Psoas muscle (tissue), 8 donors: ENCODE measurements around the gene DCN. TPM values are rescaled to one million over a fixed set of nuclear protein-coding genes. Genes with fewer than 3 reads are reported as not detected.

Experiments
- ATAC-seq, 4 donors: fragments of 200-7000 bp; cut with Tn5 transposase; one replicate each; pipeline ENCODE4 v1.9.1; 2020; ENCODE audit warnings: moderate library complexity in 3 of 4, mild to moderate bottlenecking in 2 of 4
- DNase-seq, 2 donors: peaks; one replicate each; pipeline ENCODE4 v3.0.0-alpha.2; 2020
- H3K27ac ChIP-seq: fragments of 200-600 bp; one replicate; pipeline ENCODE4 v1.8.0; 2022
- H3K27me3 ChIP-seq, 3 donors: fragments of 200-600 bp in 1 of 3; one replicate each; pipeline versions ENCODE4 v1.6.1 to v1.8.0; 2013 to 2022; ENCODE audit warnings: low read length in 2 of 3, mild to moderate bottlenecking in 2 of 3, moderate library complexity in 1 of 3; ENCODE audit not compliant: insufficient read depth in 3 of 3
- H3K36me3 ChIP-seq, 2 donors: fragments of 200-600 bp in 1 of 2; one replicate each; pipeline versions ENCODE4 v1.6.1 to v1.8.0; 2013 to 2022; ENCODE audit warnings: low read depth in 1 of 2, mild to moderate bottlenecking in 1 of 2, moderate library complexity in 1 of 2; ENCODE audit not compliant: insufficient read depth in 1 of 2
- H3K4me1 ChIP-seq: fragments of 200-600 bp; one replicate; pipeline ENCODE4 v1.8.0; 2022
- H3K4me3 ChIP-seq: fragments of 200-600 bp; one replicate; pipeline ENCODE4 v1.8.0; 2022; ENCODE audit warnings: mild to moderate bottlenecking
- H3K9me3 ChIP-seq: fragments of 200-600 bp; one replicate; pipeline ENCODE4 v1.8.0; 2022
- CTCF ChIP-seq: fragments of 200-600 bp; IDR thresholded peaks from one replicate; pipeline ENCODE4 v1.8.0; 2022; ENCODE audit warnings: antibody characterized with exemption
- WGBS, 3 donors: extraction: QIAGEN DNeasy Blood & Tissue Kit; methylation state at CpG; one replicate each; pipeline versions ENCODE4 v1.1.6 to v1.1.7; 2013; 5-methylcytosine and 5-hydroxymethylcytosine counted together
- intact Hi-C, 2 donors: fragments of 100-400 bp; cut with DNase I; formaldehyde crosslinking; loops; one replicate each; pipeline versions ENCODE4 v1.11.0 to v1.14.2; 2022
- polyA plus RNA-seq, 3 donors: library from polyadenylated mRNA; stranded (reverse); fragments of 200-250 nt; gene quantifications; one replicate each; pipeline ENCODE4 v1.2.3, GENCODE V29; 2013
- total RNA-seq, 4 donors: library from RNA; stranded (reverse); fragmentation: NEBNext Ultra II Directional in 2 of 4; extraction: Animal tissue kit (Norgen Biotek cat#: 25700) in 2 of 4; gene quantifications; one replicate each; pipeline versions ENCODE4 v1.2.1 to v1.2.4, GENCODE V29; 2021 to 2023
- donor health status: healthy with polysubstance abuse.
- donor health status: DM: no; HTN: no; CAD: no; lungs with moderate emphysema.
- donor health status: Bipolar disorder and iron deficiency.
- donor health status: healthy.
- donor health status: DM: yes; HTN: yes; CAD: no.
- donor health status: DM: no; HTN: no; CAD: no.
- donor health status: DM: no; HTN: no; CAD: no.
- donor health status: DM: yes; HTN: yes; CAD: no.

DCN gene
- total and polyA plus RNA-seq, 7 donors: 219 to 361 (median 227) TPM

GRCh38 chr12:91185421-91185820 is 2.8 kb upstream of the DCN start:
- 68 to 93% (median 87%) methylated on average over 1 of the region's 1 CpG for WGBS, 3 donors
- intact Hi-C loops: no loop called here
- ATAC-seq (no peak), DNase-seq (no peak)
- H3K4me3 ChIP-seq: no peak overlapping the region
- no peaks in the 10 kb centered on the region for H3K36me3 ChIP-seq
- H3K4me1 ChIP-seq: no peaks in the 10 kb centered on the region
- no peak overlapping the region for H3K27ac ChIP-seq
- H3K9me3 ChIP-seq: no peaks in the 10 kb centered on the region
- H3K27me3 ChIP-seq: no peaks in the 10 kb centered on the region
- no peak for TF ChIP-seq CTCF

GRCh38 chr12:91183551-91183950 is 934 bp upstream of the DCN start:
- no peak for ATAC-seq
- Histone ChIP-seq H3K4me3 (peak overlapping the region; percentile 45), H3K9me3 (no peaks in the 10 kb centered on the region), H3K27ac (no peak overlapping the region), H3K36me3 (no peaks in the 10 kb centered on the region), H3K4me1 (no peaks in the 10 kb centered on the region), H3K27me3 (no peaks in the 10 kb centered on the region)
- DNase-seq: no peak
- intact Hi-C loops: no loop called here
- WGBS, 3 donors: 65 to 70% (median 68%) methylated on average over 2 of the region's 2 CpGs
- TF ChIP-seq CTCF: no peak

GRCh38 chr12:91180582-91181395 is 1.8 kb downstream of the DCN start:
- Histone ChIP-seq H3K27ac (peak overlapping the region; percentile 17), H3K4me3 (peak overlapping the region; percentile 45)
- no peak for DNase-seq

GRCh38 chr12:91179966-91180561 is 2.6 kb downstream of the DCN start:
- H3K36me3 ChIP-seq: no peaks in the 10 kb centered on the region
- H3K4me1 ChIP-seq: no peaks in the 10 kb centered on the region
- intact Hi-C loops: loop anchor here in 1 of 2 donors (10.0 kb wide), 1 partner anchor 145 kb away; no protein-coding TSS in a partner anchor
- no peak for DNase-seq
- WGBS, 3 donors: 70 to 74% (median 72%) methylated on average over 5 of the region's 5 CpGs
- H3K9me3 ChIP-seq: no peaks in the 10 kb centered on the region
- H3K27me3 ChIP-seq: no peaks in the 10 kb centered on the region
- no peak overlapping the region for H3K27ac ChIP-seq
- TF ChIP-seq CTCF: no peak
- ATAC-seq: no peak
- peak overlapping the region; percentile 45 for H3K4me3 ChIP-seq

More at GRCh38 chr12:91180582-91181395, 1.8 kb downstream of the DCN start:
- peak in 2 of 4 donors; percentile 52 to 62 for ATAC-seq
- WGBS, 3 donors: 16 to 23% (median 22%) methylated on average over 4 of the region's 4 CpGs
- intact Hi-C loops: no loop called here
- Histone ChIP-seq H3K4me1 (no peaks in the 10 kb centered on the region), H3K27me3 (no peaks in the 10 kb centered on the region), H3K9me3 (no peaks in the 10 kb centered on the region), H3K36me3 (no peaks in the 10 kb centered on the region)
- TF ChIP-seq CTCF: no peak
